AG09309 (cell line): ENCODE data around the gene AIM2.
"Not testable (repeated sequence)": the region's sequence is repeated elsewhere in the genome, so short reads cannot be mapped to it uniquely, and the experiment has no call there.

Source experiments
- DNase-seq: peaks from one replicate; pipeline ENCODE4 v3.0.0-alpha.2; 2010; ENCODE audit warnings: low read depth
- H3K4me3 ChIP-seq: 2 replicates; pipeline ENCODE4 v1.5.1; 2011; ENCODE audit warnings: mild to moderate bottlenecking, low read depth, low read length, moderate library complexity; ENCODE audit not compliant: control insufficient read depth
- TF ChIP-seq, protein P1 (sequence below): IDR thresholded peaks from 2 replicates; pipeline ENCODE4 v1.5.1; 2011; ENCODE audit warnings: mild to moderate bottlenecking, low read depth, low read length, inconsistent platforms; ENCODE audit not compliant: insufficient read depth, control insufficient read depth; ENCODE audit errors: missing control alignments

Gene AIM2

DNA sequence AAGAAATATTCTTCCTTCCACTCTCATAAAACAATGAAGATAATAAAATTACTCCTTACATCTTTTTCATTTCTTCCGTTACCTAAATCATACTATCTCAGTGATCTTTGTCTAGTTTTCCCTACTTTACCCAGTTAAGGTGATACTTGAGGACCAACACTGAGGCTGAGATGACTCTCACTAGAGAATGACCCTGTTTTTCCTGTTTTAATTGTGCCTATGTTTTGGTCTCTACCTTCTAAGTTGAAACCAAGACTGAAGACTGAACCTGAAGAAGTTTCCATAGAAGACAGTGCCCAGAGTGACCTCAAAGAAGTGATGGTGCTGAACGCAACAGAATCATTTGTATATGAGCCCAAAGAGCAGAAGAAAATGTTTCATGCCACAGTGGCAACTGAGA is 25.1 kb downstream of the AIM2 start:
- H3K4me3 ChIP-seq, result no peak overlapping the region
- TF ChIP-seq, protein P1, sequence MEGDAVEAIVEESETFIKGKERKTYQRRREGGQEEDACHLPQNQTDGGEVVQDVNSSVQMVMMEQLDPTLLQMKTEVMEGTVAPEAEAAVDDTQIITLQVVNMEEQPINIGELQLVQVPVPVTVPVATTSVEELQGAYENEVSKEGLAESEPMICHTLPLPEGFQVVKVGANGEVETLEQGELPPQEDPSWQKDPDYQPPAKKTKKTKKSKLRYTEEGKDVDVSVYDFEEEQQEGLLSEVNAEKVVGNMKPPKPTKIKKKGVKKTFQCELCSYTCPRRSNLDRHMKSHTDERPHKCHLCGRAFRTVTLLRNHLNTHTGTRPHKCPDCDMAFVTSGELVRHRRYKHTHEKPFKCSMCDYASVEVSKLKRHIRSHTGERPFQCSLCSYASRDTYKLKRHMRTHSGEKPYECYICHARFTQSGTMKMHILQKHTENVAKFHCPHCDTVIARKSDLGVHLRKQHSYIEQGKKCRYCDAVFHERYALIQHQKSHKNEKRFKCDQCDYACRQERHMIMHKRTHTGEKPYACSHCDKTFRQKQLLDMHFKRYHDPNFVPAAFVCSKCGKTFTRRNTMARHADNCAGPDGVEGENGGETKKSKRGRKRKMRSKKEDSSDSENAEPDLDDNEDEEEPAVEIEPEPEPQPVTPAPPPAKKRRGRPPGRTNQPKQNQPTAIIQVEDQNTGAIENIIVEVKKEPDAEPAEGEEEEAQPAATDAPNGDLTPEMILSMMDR, result no peak
- no peak for DNase-seq

DNA sequence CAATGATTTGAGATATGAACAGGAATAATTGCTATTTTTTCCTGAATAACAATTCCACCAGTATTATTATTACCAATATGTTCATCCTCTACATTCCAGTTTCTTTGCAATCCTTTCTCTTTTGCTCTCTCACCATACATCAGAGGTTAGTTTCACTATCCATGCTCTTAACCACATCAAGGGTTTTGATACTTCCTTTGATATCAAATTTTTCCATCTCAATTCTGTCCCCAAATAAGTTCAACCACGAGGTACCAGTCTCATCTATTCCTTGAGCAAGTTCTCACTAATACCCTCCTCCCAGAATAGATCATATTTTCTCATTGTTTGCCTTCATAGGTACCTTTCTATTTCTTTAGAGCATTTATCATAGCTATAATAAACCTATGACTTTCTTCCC is 30.1 kb downstream of the AIM2 start:
- not testable (repeated sequence) for DNase-seq, H3K4me3 ChIP-seq

DNA sequence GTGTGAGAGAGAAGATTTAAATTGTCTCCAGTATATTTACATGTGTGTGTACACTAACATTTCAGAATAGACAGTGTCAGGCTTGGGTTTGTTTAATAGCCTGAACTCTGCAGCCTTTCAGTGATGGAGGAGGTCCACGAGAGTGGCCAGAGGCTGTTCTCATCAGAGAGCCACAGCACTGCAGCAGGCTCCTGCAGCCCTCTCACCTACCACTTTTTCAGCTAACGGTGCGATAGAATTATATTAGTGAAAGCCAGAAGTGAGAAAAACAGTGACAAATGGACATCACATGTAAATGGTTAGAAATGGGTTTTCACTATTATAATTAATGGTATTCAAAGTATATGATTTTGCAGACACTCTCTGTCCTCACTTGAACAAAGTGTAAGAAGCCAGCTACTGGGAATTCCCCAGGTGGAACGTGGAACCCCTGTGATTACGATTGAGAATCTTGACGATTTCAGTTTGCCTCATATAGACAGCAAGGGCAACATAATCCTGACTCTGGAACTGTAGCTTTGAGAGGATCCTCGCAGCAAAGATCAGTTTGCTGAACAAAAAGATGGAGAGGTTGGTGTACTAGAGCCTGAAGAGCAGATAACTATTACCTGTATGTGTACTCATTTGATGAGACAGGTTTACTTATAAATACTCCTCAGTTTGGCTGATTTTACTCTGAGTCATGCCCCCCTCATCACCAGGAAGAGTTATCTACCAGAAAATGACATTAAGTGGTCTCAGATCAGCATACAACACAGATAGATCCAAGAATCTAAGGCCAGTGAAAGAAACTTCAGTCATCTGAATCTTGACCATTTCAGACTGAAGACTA is 35.5 kb downstream of the AIM2 start:
- TF ChIP-seq, protein P1, result no peak
- no peak for DNase-seq
- no peak overlapping the region for H3K4me3 ChIP-seq

DNA sequence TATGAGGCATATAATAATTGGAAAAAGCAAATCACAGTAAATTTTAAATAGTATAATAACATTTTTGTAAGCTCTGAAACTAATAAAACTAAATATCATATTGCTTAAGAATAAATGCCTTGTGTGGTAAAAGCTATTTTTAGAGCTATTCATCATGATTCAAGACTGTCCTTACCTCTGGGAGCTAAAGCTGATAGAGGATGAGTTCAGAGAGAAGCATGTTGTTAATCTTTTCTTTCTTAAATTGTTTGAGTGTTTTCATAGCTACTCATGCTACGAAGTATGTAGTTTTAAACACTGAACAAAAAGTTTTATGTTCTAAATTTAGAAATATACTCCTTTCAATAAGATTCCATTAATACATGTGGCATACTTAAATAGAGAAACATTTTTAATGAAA is 36.4 kb downstream of the AIM2 start:
- no peak overlapping the region for H3K4me3 ChIP-seq
- peak; percentile 43 for DNase-seq
- TF ChIP-seq, protein P1, result no peak

DNA sequence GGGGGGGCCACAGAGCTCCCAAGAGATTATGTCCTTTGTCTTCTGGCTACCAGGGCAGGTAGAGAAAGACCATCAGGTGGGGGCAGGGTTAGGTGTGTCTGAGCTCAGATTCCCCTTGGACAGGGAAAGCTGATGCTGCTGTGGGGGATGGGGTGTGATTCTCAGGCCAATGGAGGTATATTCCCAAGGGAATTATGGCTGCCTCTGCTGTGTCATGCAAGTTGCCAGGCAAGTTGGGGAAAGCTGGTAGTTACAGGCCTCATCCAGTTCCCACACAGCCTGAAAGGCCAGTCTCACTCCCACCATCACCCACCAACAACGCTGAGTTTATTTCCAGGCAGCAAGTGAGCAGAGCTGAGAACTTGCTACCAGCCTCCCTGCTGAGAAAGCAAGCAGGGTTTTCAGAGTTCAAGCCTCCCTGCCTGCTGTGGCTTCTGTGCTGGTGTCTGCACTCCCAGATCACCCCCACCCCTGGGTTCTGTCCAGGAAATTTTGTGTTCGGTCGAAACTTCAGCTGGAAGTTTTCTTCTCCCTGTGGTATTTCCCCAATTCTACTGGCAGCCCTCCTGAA is 45.6 kb downstream of the AIM2 start:
- DNase-seq, result no peak

DNA sequence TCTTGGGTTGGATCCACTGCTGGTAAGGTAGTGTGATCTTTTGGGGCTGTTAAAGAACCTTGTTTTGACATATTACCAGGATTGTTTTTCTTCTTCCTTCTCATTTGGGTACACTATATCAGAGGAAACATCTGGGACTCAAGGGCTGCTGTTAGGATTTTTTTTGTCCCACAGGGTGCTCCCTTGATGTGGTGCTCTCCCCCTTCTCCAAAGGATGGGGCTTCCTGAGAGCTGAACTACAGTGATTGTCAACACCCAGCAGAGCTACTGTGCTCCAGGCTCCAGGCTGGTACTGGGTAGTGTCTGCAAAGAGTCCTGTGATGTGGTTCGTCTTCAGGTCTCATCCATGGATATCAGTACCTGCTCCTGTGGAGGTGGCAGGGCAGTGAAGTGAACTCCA is 46.3 kb downstream of the AIM2 start:
- DNase-seq, result no peak
- TF ChIP-seq, protein P1, result no peak
- no peak overlapping the region for H3K4me3 ChIP-seq

More for the DNA sequence above, 45.6 kb downstream of the AIM2 start:
- TF ChIP-seq, protein P1, result no peak
- no peak overlapping the region for H3K4me3 ChIP-seq

DNA sequence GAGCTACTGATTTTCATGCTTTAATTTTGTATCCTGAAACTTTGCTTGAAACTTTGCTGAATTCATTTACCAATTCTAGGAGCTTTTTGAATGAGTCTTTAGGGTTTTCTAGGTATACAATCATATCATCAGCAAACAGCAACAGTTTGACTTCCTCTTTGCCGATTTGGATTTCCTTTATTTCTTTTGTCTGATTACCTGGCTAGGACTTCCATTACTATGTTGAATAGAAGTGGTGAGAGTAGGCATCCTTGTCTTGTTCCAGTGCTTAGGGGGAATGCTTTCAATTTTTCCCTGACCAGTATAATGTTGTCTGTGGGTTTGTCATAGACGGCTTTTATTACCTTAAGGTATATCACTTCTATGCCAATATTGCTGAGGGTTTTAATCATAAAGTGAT is 49.7 kb downstream of the AIM2 start:
- not testable (repeated sequence) for DNase-seq, H3K4me3 ChIP-seq
